Esophagus muscularis mucosa (tissue), 4 donors: ENCODE measurements around the gene UGT1A10. TPM values are rescaled to one million over a fixed set of nuclear protein-coding genes. Genes with fewer than 3 reads are reported as not detected.

ENCODE experiments used
- DNase-seq: peaks from one replicate; pipeline ENCODE4 v3.0.0-alpha.2; 2017; ENCODE audit errors: extremely low spot score
- H3K27ac ChIP-seq, 4 donors: fragments of 200-600 bp; sonication (generic); replicated peaks in 1 of 4; 1 replicate in 3 of 4; 2 replicates in 1 of 4; pipeline ENCODE4 v1.5.1; 2016 to 2019; ENCODE audit warnings: mild to moderate bottlenecking in 1 of 4
- H3K27me3 ChIP-seq, 4 donors: fragments of 200-600 bp; sonication (generic); one replicate each; pipeline versions ENCODE4 v1.5.1 to v1.6.0; 2016 to 2019
- H3K36me3 ChIP-seq, 4 donors: fragments of 200-600 bp; sonication (generic); one replicate each; pipeline ENCODE4 v1.5.1; 2016 to 2019
- H3K4me1 ChIP-seq, 4 donors: fragments of 200-600 bp; sonication (generic); one replicate each; pipeline ENCODE4 v1.5.1; 2016 to 2019
- H3K4me3 ChIP-seq, 4 donors: fragments of 200-600 bp; sonication (generic); 1 replicate in 2 of 4; 2 replicates in 2 of 4; pipeline ENCODE4 v1.5.1; 2016 to 2019; ENCODE audit warnings: mild to moderate bottlenecking in 4 of 4, moderate library complexity in 1 of 4
- H3K9me3 ChIP-seq, 4 donors: fragments of 200-600 bp; sonication (generic); 1 replicate in 3 of 4; 2 replicates in 1 of 4; pipeline ENCODE4 v1.5.1; 2016 to 2019
- EP300 ChIP-seq: sonication (generic); formaldehyde crosslinking; IDR thresholded peaks from one replicate; pipeline ENCODE4 v1.6.1; 2017; ENCODE audit warnings: antibody characterized with exemption
- POLR2A ChIP-seq: fragments of 450-650 bp; IDR thresholded peaks from one replicate; pipeline ENCODE4 v1.6.1; 2017; ENCODE audit warnings: antibody characterized with exemption, moderate library complexity, mild to moderate bottlenecking, low read depth
- POLR2AphosphoS5 ChIP-seq, 2 donors: sonication (generic); formaldehyde crosslinking; IDR thresholded peaks; one replicate each; pipeline ENCODE4 v1.6.1; 2017; ENCODE audit warnings: antibody characterized with exemption in 2 of 2
- WGBS: methylation state at CpG from one replicate; pipeline ENCODE4 v1.1.5; 2018; 5-methylcytosine and 5-hydroxymethylcytosine counted together
- intact Hi-C: fragments of 100-400 bp; cut with DNase I; formaldehyde crosslinking; loops from one replicate; pipeline ENCODE4 v1.15.1; 2023
- total RNA-seq, 4 donors: library from RNA; depleted of rRNA; stranded (reverse); fragments of >200 nt; gene quantifications; one replicate each; pipeline versions ENCODE4 v1.1.0 to v1.2.1, GENCODE V29; 2016
- TF ChIP-seq, protein P1 (sequence below), 3 experiments: fragments of 200-600 bp in 2 of 3; fragments of 450-650 bp in 1 of 3; sonication (generic) in 2 of 3; IDR thresholded peaks; one replicate each; pipeline ENCODE4 v1.5.1; 2017 to 2019; ENCODE audit warnings: antibody characterized with exemption in 3 of 3, mild to moderate bottlenecking in 2 of 3, moderate library complexity in 1 of 3

UGT1A10 gene
- total RNA-seq, 4 donors from 2014 or later = not detected

DNA sequence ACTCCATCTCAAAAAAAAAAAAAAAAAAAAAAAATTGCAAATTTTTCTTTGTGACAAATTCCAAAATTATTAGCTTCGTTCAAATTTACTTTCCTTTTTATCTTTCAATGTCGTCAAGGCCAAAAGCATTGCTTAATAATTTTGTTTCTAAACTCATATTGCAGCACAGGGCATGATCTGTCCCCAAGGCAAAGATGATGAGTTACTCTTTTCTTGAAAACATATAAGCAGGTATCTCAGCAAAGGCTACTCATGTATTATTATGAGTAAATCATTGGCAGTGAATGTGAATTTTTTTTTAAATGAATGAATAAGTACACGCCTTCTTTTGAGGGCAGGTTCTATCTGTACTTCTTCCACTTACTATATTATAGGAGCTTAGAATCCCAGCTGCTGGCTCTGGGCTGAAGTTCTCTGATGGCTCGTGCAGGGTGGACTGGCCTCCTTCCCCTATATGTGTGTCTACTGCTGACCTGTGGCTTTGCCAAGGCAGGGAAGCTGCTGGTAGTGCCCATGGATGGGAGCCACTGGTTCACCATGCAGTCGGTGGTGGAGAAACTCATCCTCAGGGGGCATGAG lies 45.4 kb downstream of the UGT1A10 start, which contains the start of gene UGT1A7:
Gene UGT1A7, plus strand, starts transcription at position 381 of the 579 bp plus-strand sequence. Its CDS starts 37 bp downstream, at position 418.
- TF ChIP-seq EP300 (no peak), POLR2A (no peak), POLR2AphosphoS5 (IDR thresholded peaks at IDR 0.05) (no peak)
- TF ChIP-seq, protein P1, sequence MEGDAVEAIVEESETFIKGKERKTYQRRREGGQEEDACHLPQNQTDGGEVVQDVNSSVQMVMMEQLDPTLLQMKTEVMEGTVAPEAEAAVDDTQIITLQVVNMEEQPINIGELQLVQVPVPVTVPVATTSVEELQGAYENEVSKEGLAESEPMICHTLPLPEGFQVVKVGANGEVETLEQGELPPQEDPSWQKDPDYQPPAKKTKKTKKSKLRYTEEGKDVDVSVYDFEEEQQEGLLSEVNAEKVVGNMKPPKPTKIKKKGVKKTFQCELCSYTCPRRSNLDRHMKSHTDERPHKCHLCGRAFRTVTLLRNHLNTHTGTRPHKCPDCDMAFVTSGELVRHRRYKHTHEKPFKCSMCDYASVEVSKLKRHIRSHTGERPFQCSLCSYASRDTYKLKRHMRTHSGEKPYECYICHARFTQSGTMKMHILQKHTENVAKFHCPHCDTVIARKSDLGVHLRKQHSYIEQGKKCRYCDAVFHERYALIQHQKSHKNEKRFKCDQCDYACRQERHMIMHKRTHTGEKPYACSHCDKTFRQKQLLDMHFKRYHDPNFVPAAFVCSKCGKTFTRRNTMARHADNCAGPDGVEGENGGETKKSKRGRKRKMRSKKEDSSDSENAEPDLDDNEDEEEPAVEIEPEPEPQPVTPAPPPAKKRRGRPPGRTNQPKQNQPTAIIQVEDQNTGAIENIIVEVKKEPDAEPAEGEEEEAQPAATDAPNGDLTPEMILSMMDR (IDR thresholded peaks at IDR 0.05) = no peak
- Histone ChIP-seq H3K27me3 (no peaks in the 10 kb centered on the region), H3K4me3 (no peak within 1 kb of the TSS), H3K9me3 (no peaks in the 10 kb centered on the region), H3K36me3 (no peaks in the 10 kb centered on the region), H3K4me1 (no peaks in the 10 kb centered on the region), H3K27ac (no peak within 1 kb of the TSS)
- intact Hi-C loops = no loop called here
- no peak for DNase-seq
- 79% methylated on average over 5 of the region's 5 CpGs for WGBS

DNA sequence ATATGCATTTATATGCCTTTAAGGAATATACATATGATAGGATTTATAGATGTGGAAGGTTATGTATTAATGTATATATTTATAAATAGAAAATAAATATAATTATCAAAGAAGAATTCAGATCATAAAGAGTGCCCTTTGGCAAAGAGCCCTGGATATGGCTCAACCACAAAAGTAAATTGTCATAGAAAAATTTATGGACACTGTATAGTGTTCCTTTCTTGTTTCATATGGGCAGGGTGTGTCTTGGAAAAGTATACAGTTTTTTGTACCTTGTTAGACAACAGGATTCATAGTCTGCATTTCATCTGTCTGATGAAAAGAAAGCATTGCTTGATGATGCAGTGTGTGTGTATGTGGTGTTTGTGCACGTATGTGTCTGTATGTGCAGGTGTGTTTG lies 48.4 kb downstream of the UGT1A10 start:
- 78% methylated on average over 1 of the region's 1 CpG for WGBS
- H3K9me3 ChIP-seq = no peaks in the 10 kb centered on the region
- H3K36me3 ChIP-seq = no peaks in the 10 kb centered on the region
- intact Hi-C loops = no loop called here
- no peak for DNase-seq
- no peak overlapping the region for H3K4me3 ChIP-seq
- no peaks in the 10 kb centered on the region for H3K4me1 ChIP-seq
- TF ChIP-seq EP300 (no peak), POLR2A (no peak), POLR2AphosphoS5 (IDR thresholded peaks at IDR 0.05) (no peak)
- TF ChIP-seq, protein P1 (IDR thresholded peaks at IDR 0.05) = no peak
- no peaks in the 10 kb centered on the region for H3K27me3 ChIP-seq
- no peak overlapping the region for H3K27ac ChIP-seq

DNA sequence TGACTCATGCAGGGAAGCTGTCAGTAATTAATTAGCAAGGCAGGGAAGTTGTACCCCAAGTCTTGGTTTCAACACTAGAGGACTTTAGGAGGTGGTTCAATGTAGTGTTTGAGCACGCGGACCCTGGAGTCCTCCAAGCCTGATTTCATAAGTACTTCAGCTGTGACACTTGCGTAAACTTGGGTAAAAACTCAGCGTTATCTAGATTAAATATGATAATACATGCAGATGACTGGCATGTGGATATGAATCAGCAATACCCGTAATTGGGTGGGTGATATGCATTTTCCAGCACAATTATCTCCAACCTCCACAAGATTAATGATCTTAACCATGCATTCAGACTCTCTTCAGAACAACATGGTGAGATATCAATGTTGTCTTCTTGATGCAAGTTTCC lies 50.7 kb downstream of the UGT1A10 start:
- no peaks in the 10 kb centered on the region for H3K4me1 ChIP-seq
- H3K36me3 ChIP-seq = no peaks in the 10 kb centered on the region
- WGBS = 89% methylated on average over 5 of the region's 5 CpGs
- no peaks in the 10 kb centered on the region for H3K9me3 ChIP-seq
- TF ChIP-seq, protein P1 (IDR thresholded peaks at IDR 0.05) = no peak
- TF ChIP-seq POLR2A = no peak
- no peak for TF ChIP-seq POLR2AphosphoS5 (IDR thresholded peaks at IDR 0.05)
- TF ChIP-seq EP300 = no peak
- H3K4me3 ChIP-seq = no peak overlapping the region
- H3K27ac ChIP-seq = no peak overlapping the region
- intact Hi-C loops = no loop called here
- no peak for DNase-seq
- H3K27me3 ChIP-seq = no peaks in the 10 kb centered on the region

DNA sequence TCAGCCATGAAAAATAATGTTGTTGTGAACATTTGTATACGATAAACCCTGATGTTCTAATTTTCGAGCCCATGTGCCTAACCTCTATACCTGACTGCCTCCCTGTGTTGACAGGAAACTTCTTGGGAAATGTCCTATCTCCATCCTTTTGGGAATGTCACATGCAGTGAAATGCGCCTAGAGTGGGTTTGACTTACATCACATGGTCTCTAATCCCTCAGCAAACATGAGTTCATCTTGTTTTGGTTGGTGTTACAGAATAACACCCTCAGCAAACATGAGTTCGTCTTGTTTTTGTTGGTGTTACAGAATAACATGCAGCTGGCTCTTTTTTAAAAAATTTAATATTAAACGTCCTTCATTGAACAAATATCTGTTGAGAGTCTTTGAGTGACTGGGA lies 52.1 kb downstream of the UGT1A10 start:
- WGBS = 84% methylated on average over 5 of the region's 5 CpGs
- TF ChIP-seq EP300 (no peak), POLR2AphosphoS5 (IDR thresholded peaks at IDR 0.05) (no peak), POLR2A (no peak)
- TF ChIP-seq, protein P1 (IDR thresholded peaks at IDR 0.05) = no peak
- intact Hi-C loops = no loop called here

DNA sequence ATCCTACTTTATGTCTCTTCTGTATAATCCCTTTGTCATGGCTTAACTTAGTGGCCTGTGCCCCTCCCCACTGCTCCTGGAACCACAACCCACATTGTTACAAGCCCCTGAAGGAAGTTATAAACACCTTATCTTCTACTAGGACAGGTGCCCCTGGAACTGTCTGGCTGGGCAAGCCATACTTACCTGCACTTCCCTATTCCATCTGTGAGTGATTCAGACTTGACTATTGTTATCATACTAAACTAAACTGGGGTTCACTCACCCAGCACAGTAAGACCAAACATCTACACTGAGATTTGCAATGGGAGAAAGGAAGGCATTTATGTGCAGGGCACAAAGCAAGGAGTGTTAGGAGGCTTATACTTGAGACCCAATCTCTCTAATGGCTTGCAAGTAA lies 52.8 kb downstream of the UGT1A10 start:
- Histone ChIP-seq H3K4me1 (no peaks in the 10 kb centered on the region), H3K27me3 (no peaks in the 10 kb centered on the region), H3K27ac (no peak overlapping the region), H3K9me3 (no peaks in the 10 kb centered on the region), H3K4me3 (no peak overlapping the region), H3K36me3 (no peaks in the 10 kb centered on the region)
- TF ChIP-seq, protein P1 (IDR thresholded peaks at IDR 0.05) = no peak
- no peak for TF ChIP-seq POLR2A
- TF ChIP-seq POLR2AphosphoS5 (IDR thresholded peaks at IDR 0.05) = no peak
- no peak for TF ChIP-seq EP300
- DNase-seq = no peak
- intact Hi-C loops = no loop called here

More for the DNA sequence above, 52.1 kb downstream of the UGT1A10 start:
- Histone ChIP-seq H3K27ac (no peak overlapping the region), H3K4me1 (no peaks in the 10 kb centered on the region), H3K36me3 (no peaks in the 10 kb centered on the region), H3K4me3 (no peak overlapping the region), H3K27me3 (no peaks in the 10 kb centered on the region), H3K9me3 (no peaks in the 10 kb centered on the region)
- DNase-seq = no peak
